ENCODE results near the gene CD82.

The CD82 gene

DNA sequence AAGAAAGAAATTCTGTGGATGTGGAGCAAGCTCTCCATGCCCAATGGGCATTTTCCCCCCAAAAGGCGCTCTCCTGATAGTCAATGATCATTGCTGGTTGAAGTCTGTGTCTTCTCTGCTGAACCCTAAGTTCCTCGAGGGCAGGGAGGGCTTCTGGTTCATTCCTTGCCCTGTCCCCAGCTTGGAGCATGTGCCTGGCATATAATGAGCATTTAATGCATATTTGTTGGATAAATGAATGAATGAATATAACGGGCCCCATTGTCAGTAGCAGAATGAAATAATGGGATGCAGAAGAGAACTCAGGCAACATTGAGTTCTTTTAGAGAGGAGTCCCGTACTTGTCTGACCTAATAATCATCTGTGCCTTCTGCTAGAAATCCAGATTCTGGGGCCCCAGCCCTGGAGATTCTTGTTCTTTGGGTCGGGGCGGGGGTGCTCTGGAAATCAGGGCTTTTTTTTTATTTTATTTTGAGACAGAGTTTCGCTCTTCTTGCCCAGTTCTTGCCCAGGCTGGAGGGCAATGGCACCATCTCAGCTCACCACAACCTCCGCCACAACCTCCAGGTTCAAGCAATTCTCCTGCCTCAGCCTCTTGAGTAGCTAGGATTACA, 64.4 kb downstream of the CD82 start:
- no peak for TF ChIP-seq CTCF (conservative IDR thresholded peaks at IDR 0.05; ENCODE audit: low read length)
- no peak for DNase-seq (ENCODE audit: low read depth)
- no peak overlapping the region for H3K4me3 ChIP-seq (ENCODE audit: low read length)

- no peak for DNase-seq (ENCODE audit: low read depth)
- no peak for TF ChIP-seq CTCF (conservative IDR thresholded peaks at IDR 0.05; ENCODE audit: low read length)
- no peak overlapping the region for H3K4me3 ChIP-seq (ENCODE audit: low read length)
Measured at GRCh38 chr11:44630511-44631210, 65.2 kb downstream of the CD82 start.

DNA sequence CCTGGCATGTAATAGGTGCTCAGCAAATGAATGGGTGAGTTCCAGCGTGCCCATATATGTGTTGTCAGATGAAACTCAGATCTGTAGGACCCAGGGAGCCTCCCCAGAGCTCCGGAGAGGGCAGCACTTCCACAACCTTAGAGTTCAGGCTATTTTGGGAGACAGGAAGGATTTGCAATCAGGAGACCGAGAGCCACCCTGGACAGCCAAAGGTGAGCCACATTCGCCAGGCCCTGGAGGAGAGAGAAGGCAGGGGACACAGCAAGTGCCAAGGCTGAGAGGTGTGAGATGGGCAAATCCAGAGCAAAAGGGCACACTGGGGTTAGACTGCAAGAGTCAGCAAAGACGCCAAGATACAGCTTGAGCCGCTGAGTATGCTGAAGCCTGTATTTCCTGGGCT, 66.4 kb downstream of the CD82 start:
- DNase-seq (ENCODE audit: low read depth), result no peak
- H3K4me3 ChIP-seq (ENCODE audit: low read length), result no peak overlapping the region
- TF ChIP-seq CTCF (conservative IDR thresholded peaks at IDR 0.05; ENCODE audit: low read length), result no peak

- peak; percentile 23 for TF ChIP-seq CTCF (conservative IDR thresholded peaks at IDR 0.05; ENCODE audit: low read length)
- DNase-seq (ENCODE audit: low read depth), result no peak
- H3K4me3 ChIP-seq (ENCODE audit: low read length), result no peak overlapping the region
Measured at GRCh38 chr11:44632466-44633123, 67.1 kb downstream of the CD82 start.

DNA sequence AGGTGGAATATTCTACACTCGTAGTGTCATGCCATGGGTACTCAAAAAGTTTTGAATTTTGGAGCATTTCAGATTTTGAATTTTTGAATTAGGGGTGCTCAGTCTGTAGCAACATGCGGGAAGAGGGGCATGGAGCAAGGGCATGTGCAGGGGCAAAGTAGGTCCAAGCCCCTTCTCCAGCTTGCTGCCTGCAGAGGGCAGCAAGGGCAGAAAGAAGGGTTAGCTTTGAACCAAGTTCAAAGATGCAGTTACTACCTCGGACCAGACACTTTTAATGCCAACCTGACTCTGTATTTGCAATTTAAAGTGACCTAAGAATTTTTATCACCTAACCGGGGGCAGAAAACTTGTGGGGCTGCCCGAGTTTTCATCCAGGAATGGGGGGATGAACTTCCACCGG, 68.2 kb downstream of the CD82 start:
- peak; percentile 42 for TF ChIP-seq CTCF (conservative IDR thresholded peaks at IDR 0.05; ENCODE audit: low read length)

DNA sequence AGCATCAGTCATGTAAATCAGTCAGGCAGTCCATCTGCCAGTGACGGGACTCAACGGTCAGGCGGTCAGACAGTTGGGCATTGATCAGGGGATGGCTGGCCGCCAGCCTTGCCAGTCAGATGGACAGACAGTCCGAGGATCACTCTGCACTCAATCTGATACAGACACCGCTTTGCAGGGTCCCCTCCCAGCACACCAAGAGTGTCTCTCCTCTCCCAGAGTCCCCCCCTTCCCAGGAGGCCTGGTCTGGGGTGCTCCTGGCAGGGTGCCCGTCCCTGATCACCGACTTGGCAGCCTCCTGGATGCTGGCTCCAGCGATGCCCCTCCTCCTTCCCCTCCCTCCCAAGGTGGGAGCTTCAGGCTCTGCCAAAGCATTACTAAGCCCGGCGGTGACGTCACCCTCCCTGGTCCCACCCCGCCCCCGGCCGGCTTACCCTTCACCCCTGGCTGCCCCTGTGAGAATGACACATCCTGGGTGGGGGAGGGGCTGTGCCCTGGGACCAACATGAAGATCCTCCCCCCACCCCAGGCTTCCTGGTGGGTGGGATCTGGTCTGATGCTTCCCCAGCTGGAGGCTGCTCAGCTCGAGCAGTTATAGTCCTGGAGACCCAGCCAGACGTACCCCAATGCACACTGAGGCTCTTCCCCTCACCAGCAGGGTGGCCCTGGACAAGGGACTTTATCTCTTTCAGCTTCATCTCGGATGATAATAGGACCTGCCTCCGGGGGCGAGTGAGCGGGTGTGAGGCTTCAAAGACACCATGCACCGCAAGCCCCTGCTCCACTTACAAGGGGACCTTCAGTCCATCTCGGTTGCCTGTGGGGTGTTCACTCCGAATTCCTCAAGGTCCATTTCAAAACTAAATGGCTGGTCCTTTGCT, 69.2 kb downstream of the CD82 start:
- H3K4me3 ChIP-seq (ENCODE audit: low read length), result no peak overlapping the region
- no peak for TF ChIP-seq CTCF (conservative IDR thresholded peaks at IDR 0.05; ENCODE audit: low read length)
- DNase-seq (ENCODE audit: low read depth), result peak; percentile 30

More for the DNA sequence above, 68.2 kb downstream of the CD82 start:
- no peak for DNase-seq (ENCODE audit: low read depth)
- no peak overlapping the region for H3K4me3 ChIP-seq (ENCODE audit: low read length)
